H1 (cell line): Measurements from ENCODE around the gene PTBP3. TPM values are rescaled to one million over a fixed set of nuclear protein-coding genes. Genes with fewer than 3 reads are reported as not detected.

ENCODE experiments used
- CTCF ChIA-PET: fragments of 300-600 bp; sonication (Branson Sonifier 250); formaldehyde crosslinking; loops from one replicate; lab custom pipeline; 2021; ENCODE audit not compliant: partially characterized antibody; lab: Charles Lee
- POLR2A ChIA-PET: fragments of 300-600 bp; sonication (Branson Sonifier 250); formaldehyde crosslinking; loops from one replicate; lab custom pipeline; 2021; ENCODE audit warnings: inconsistent platforms; ENCODE audit not compliant: partially characterized antibody; lab: Charles Lee
- DNase-seq, 2 experiments: peaks; one replicate each; pipeline versions ENCODE4 v3.0.0 to v3.0.0-alpha.2; 2010 to 2022; ENCODE audit warnings: low spot score in 2 of 2, low read depth in 1 of 2, mixed read lengths in 1 of 2
- FAIRE-seq: peaks from 2 replicates; lab custom pipeline; 2011; peaks lifted over from hg19 to GRCh38; lab: Jason Lieb, UNC
- H2AFZ ChIP-seq: 2 replicates; pipeline ENCODE4 v1.8.1; 2012; ENCODE audit warnings: low read length, inconsistent platforms
- H2AK5ac ChIP-seq: 2 replicates; pipeline ENCODE4 v1.6.1; 2013; ENCODE audit warnings: low read depth, low read length
- H2BK120ac ChIP-seq: replicated peaks from 2 replicates; pipeline ENCODE3; 2013; ENCODE audit warnings: low read depth, low read length, inconsistent platforms
- H2BK12ac ChIP-seq: 2 replicates; pipeline ENCODE4 v1.6.1; 2013; ENCODE audit warnings: low read depth, low read length
- H2BK15ac ChIP-seq: 2 replicates; pipeline ENCODE4 v1.6.1; 2013; ENCODE audit warnings: low read length
- H2BK20ac ChIP-seq: 2 replicates; pipeline ENCODE4 v1.6.1; 2013; ENCODE audit warnings: low read length
- H2BK5ac ChIP-seq: 2 replicates; pipeline ENCODE4 v1.6.1; 2013; ENCODE audit warnings: low read depth, low read length
- H3K14ac ChIP-seq: 2 replicates; pipeline ENCODE4 v1.6.1; 2013; ENCODE audit warnings: inconsistent platforms; ENCODE audit not compliant: insufficient read length
- H3K18ac ChIP-seq: 2 replicates; pipeline ENCODE4 v1.6.1; 2013; ENCODE audit warnings: low read length; ENCODE audit errors: extremely low read depth
- H3K23ac ChIP-seq: 2 replicates; pipeline ENCODE4 v1.6.1; 2013; ENCODE audit warnings: inconsistent platforms; ENCODE audit not compliant: insufficient read length
- H3K23me2 ChIP-seq: 2 replicates; pipeline ENCODE4 v1.6.1; 2013; ENCODE audit warnings: low read depth, low read length
- H3K27ac ChIP-seq: 2 replicates; pipeline ENCODE4 v1.6.1; 2011; ENCODE audit warnings: low read depth, low read length, inconsistent platforms
- H3K27me3 ChIP-seq, 4 experiments: replicated peaks in 1 of 4; 1 replicate in 1 of 4; 2 replicates in 3 of 4; pipeline versions ENCODE4 v1.6.1 to v1.8.1; 2011 to 2013; ENCODE audit warnings: low read length in 3 of 4, mild to moderate bottlenecking in 3 of 4, inconsistent platforms in 2 of 4, mixed read lengths in 2 of 4, moderate library complexity in 1 of 4; ENCODE audit not compliant: control insufficient read depth in 3 of 4, insufficient read depth in 3 of 4; ENCODE audit errors: extremely low read depth in 1 of 4
- H3K36me3 ChIP-seq, 4 experiments: 2 replicates each; pipeline versions ENCODE4 v1.6.1 to v1.8.1; 2011 to 2013; ENCODE audit warnings: mild to moderate bottlenecking in 4 of 4, low read length in 3 of 4, moderate library complexity in 2 of 4, control low read depth in 1 of 4, inconsistent platforms in 1 of 4; ENCODE audit not compliant: insufficient read depth in 4 of 4, control insufficient read depth in 2 of 4
- H3K4ac ChIP-seq: replicated peaks from 2 replicates; pipeline ENCODE3; 2013; ENCODE audit warnings: low read length, low read depth, mixed read lengths, inconsistent platforms; ENCODE audit not compliant: insufficient read length
- H3K4me1 ChIP-seq, 4 experiments: replicated peaks in 1 of 4; 1 replicate in 1 of 4; 2 replicates in 3 of 4; pipeline versions ENCODE4 v1.6.1 to v1.8.1; 2011 to 2013; ENCODE audit warnings: low read length in 3 of 4, inconsistent platforms in 2 of 4, mixed read lengths in 1 of 4; ENCODE audit not compliant: insufficient read depth in 4 of 4, control insufficient read depth in 3 of 4
- H3K4me2 ChIP-seq, 2 experiments: 2 replicates each; pipeline versions ENCODE4 v1.6.1 to v1.8.1; 2011 to 2013; ENCODE audit warnings: low read depth in 2 of 2, low read length in 2 of 2, control low read depth in 1 of 2, inconsistent platforms in 1 of 2, mild to moderate bottlenecking in 1 of 2; ENCODE audit not compliant: insufficient read depth in 1 of 2
- H3K4me3 ChIP-seq, 4 experiments: fragments of 200-600, 300-600 bp in 1 of 4; sonication (generic), shearing (Covaris generic), sonication (Bioruptor Twin) in 1 of 4; 2 replicates each; pipeline versions ENCODE4 v1.5.1 to v1.8.1; 2011 to 2016; ENCODE audit warnings: low read length in 4 of 4, low read depth in 3 of 4, control low read depth in 2 of 4, inconsistent platforms in 2 of 4, mild to moderate bottlenecking in 2 of 4, mixed read lengths in 1 of 4, moderate library complexity in 1 of 4; ENCODE audit not compliant: insufficient read depth in 2 of 4; ENCODE audit errors: extremely low read depth in 1 of 4
- H3K56ac ChIP-seq: replicated peaks from 2 replicates; pipeline ENCODE3; 2013; ENCODE audit warnings: low read depth, mild to moderate bottlenecking, mixed read lengths, low read length, inconsistent platforms; ENCODE audit not compliant: insufficient read length
- H3K79me1 ChIP-seq: 2 replicates; pipeline ENCODE4 v1.6.1; 2013; ENCODE audit warnings: low read depth, low read length, control low read depth
- H3K79me2 ChIP-seq, 2 experiments: 2 replicates each; pipeline versions ENCODE4 v1.6.1 to v1.8.1; 2012 to 2013; ENCODE audit warnings: low read length in 2 of 2, mild to moderate bottlenecking in 2 of 2, inconsistent platforms in 1 of 2; ENCODE audit not compliant: insufficient read depth in 2 of 2, control insufficient read depth in 1 of 2
- H3K9ac ChIP-seq, 4 experiments: replicated peaks in 1 of 4; 1 replicate in 1 of 4; 2 replicates in 3 of 4; pipeline versions ENCODE4 v1.6.1 to v1.8.1; 2011 to 2013; ENCODE audit warnings: low read depth in 3 of 4, low read length in 3 of 4, control low read depth in 2 of 4, mild to moderate bottlenecking in 2 of 4, moderate library complexity in 2 of 4, inconsistent platforms in 1 of 4; ENCODE audit errors: extremely low read depth in 1 of 4
- H3K9me3 ChIP-seq, 2 experiments: 2 replicates each; pipeline versions ENCODE4 v1.6.1 to v1.8.1; 2012 to 2013; ENCODE audit warnings: mild to moderate bottlenecking in 2 of 2, moderate library complexity in 2 of 2, control low read depth in 1 of 2, inconsistent platforms in 1 of 2, low read depth in 1 of 2, low read length in 1 of 2, mixed read lengths in 1 of 2; ENCODE audit not compliant: insufficient read depth in 2 of 2
- H4K20me1 ChIP-seq, 2 experiments: replicated peaks in 1 of 2; 2 replicates each; pipeline versions ENCODE3 to v1.8.1; 2011 to 2013; ENCODE audit warnings: inconsistent platforms in 2 of 2, low read length in 2 of 2, mild to moderate bottlenecking in 1 of 2; ENCODE audit not compliant: insufficient read depth in 2 of 2, control insufficient read depth in 1 of 2
- H4K5ac ChIP-seq: 2 replicates; pipeline ENCODE4 v1.6.1; 2013; ENCODE audit warnings: low read length, low read depth, mixed read lengths, inconsistent platforms; ENCODE audit not compliant: insufficient read length
- H4K8ac ChIP-seq: 2 replicates; pipeline ENCODE4 v1.8.0; 2013; ENCODE audit warnings: mild to moderate bottlenecking, moderate library complexity, low read length, inconsistent platforms; ENCODE audit not compliant: insufficient read depth; ENCODE audit errors: extremely low read depth
- H4K91ac ChIP-seq: replicated peaks from 2 replicates; pipeline ENCODE3; 2013; ENCODE audit warnings: low read length, mixed read lengths, inconsistent platforms; ENCODE audit not compliant: insufficient read length
- ASH2L ChIP-seq: fragments of 200-600, 300-600 bp; sonication (generic); IDR thresholded peaks from one replicate; pipeline ENCODE4 v1.7.1; 2017; ENCODE audit warnings: low read length
- ATF3 ChIP-seq: IDR thresholded peaks from 2 replicates; pipeline ENCODE4 v1.6.1; 2011; ENCODE audit warnings: low read depth, mild to moderate bottlenecking, low read length; ENCODE audit not compliant: insufficient read depth
- BRCA1 ChIP-seq: IDR thresholded peaks from 2 replicates; pipeline ENCODE4 v1.6.1; 2012; ENCODE audit warnings: low read depth, low read length, improper control_type of control experiment
- E2F6 ChIP-seq: IDR thresholded peaks from 2 replicates; pipeline ENCODE4 v1.6.1; 2012; ENCODE audit warnings: inconsistent platforms
- EZH2 ChIP-seq: fragments of 200-600 bp; sonication (generic); IDR thresholded peaks from 2 replicates; pipeline ENCODE4 v1.7.1; 2012; ENCODE audit warnings: low read depth, mild to moderate bottlenecking, moderate library complexity, low read length, inconsistent platforms; ENCODE audit not compliant: severe bottlenecking
- KDM4A ChIP-seq: IDR thresholded peaks from one replicate; pipeline ENCODE4 v1.7.1; 2012; ENCODE audit warnings: low read depth, mild to moderate bottlenecking, moderate library complexity, low read length, inconsistent platforms; ENCODE audit not compliant: severe bottlenecking
- MAX ChIP-seq: IDR thresholded peaks from 2 replicates; pipeline ENCODE4 v1.6.1; 2012; ENCODE audit warnings: inconsistent platforms
- NANOG ChIP-seq: IDR thresholded peaks from 2 replicates; pipeline ENCODE4 v1.6.1; 2011; ENCODE audit warnings: low read length, low read depth, mild to moderate bottlenecking, inconsistent platforms; ENCODE audit not compliant: insufficient read depth, poor library complexity, severe bottlenecking
- RBBP5 ChIP-seq: IDR thresholded peaks from 2 replicates; pipeline ENCODE4 v1.7.1; 2012; ENCODE audit warnings: low read depth, mild to moderate bottlenecking, inconsistent platforms, low read length, moderate library complexity, borderline replicate concordance
- RXRA ChIP-seq: IDR thresholded peaks from 2 replicates; pipeline ENCODE4 v1.6.1; 2011; ENCODE audit warnings: low read depth, mild to moderate bottlenecking, low read length, moderate library complexity; ENCODE audit not compliant: insufficient read depth
- SP1 ChIP-seq: IDR thresholded peaks from 2 replicates; pipeline ENCODE4 v1.6.1; 2011; ENCODE audit warnings: low read depth, low read length
- SRF ChIP-seq: IDR thresholded peaks from 2 replicates; pipeline ENCODE4 v1.6.1; 2011; ENCODE audit warnings: mild to moderate bottlenecking, low read depth, low read length, moderate library complexity
- TBP ChIP-seq: IDR thresholded peaks from 2 replicates; pipeline ENCODE4 v1.6.1; 2011; ENCODE audit warnings: low read depth, low read length, improper control_type of control experiment
- WGBS, 2 experiments: shearing (Covaris generic) in 1 of 2; methylation state at CpG; one replicate each; pipeline versions ENCODE4 v1.1.6 to v1.1.7; 2013 to 2015; ENCODE audit warnings: low lambda C conversion rate in 2 of 2, mixed read lengths in 2 of 2, inconsistent platforms in 1 of 2, low coverage in 1 of 2, missing lambda C conversion rate in 1 of 2; ENCODE audit not compliant: insufficient replicate concordance in 2 of 2, insufficient coverage in 1 of 2, insufficient read length in 1 of 2; ENCODE audit errors: extremely low coverage in 1 of 2, missing lambda C conversion rate in 1 of 2; 5-methylcytosine and 5-hydroxymethylcytosine counted together
- polyA plus RNA-seq, 7 experiments: library from polyadenylated mRNA; depleted of rRNA in 3 of 7; stranded (reverse) in 5 of 7; unstranded in 2 of 7; fragments of >200 nt in 5 of 7; fragments of 200-250 nt in 2 of 7; gene quantifications; 1 replicate in 5 of 7; 2 replicates in 1 of 7; 4 replicates in 1 of 7; pipeline versions ENCODE4 v1.2.1 to v1.2.3, GENCODE V29; 2011 to 2013; ENCODE audit warnings: missing spikeins in 2 of 7, mixed read lengths in 2 of 7
- total RNA-seq: library from RNA; stranded (reverse); fragmentation: NEBNext Ultra II Directional; extraction: Animal tissue kit (Norgen Biotek cat#: 25700); gene quantifications from 2 replicates; pipeline ENCODE4 v1.2.1, GENCODE V29; 2021

Gene PTBP3
- total and polyA plus RNA-seq, 2 of the 8 experiments (the other 6 are each of a cell fraction or from before 2014, with no cell fraction given), result 51.0 to 124 TPM

GRCh38 chr9:112338561-112338960 lies 5.1 kb upstream of the PTBP3 start:
- Histone ChIP-seq H2BK20ac (no peak overlapping the region), H4K5ac (no peak overlapping the region), H3K56ac (no peak overlapping the region), H2BK15ac (no peak overlapping the region), H2BK120ac (no peak overlapping the region), H3K27ac (no peak overlapping the region), H3K4ac (no peak overlapping the region), H3K79me1 (no peaks in the 10 kb centered on the region), H3K4me3 (no peak overlapping the region), H3K79me2 (no peaks in the 10 kb centered on the region), H3K4me1 (peaks cover 0 to 2% (median 0%) of the 10 kb centered on the region in 4 experiments; a peak in 1 of 7 replicates), H3K23ac (no peak overlapping the region), H3K27me3 (no peaks in the 10 kb centered on the region), H3K9me3 (no peaks in the 10 kb centered on the region), H3K14ac (no peak overlapping the region), H3K4me2 (no peak overlapping the region), H4K20me1 (no peaks in the 10 kb centered on the region), H2AK5ac (no peak overlapping the region), H4K91ac (no peak overlapping the region), H2BK12ac (0 out of 2 replicates have a peak overlapping the region, but pooled peaks have one; percentile 41), H3K18ac (no peak overlapping the region), H2AFZ (no peak overlapping the region), H4K8ac (no peak overlapping the region), H3K36me3 (no peaks in the 10 kb centered on the region), H2BK5ac (no peak overlapping the region), H3K9ac (no peak overlapping the region), H3K23me2 (peaks cover 2% of the 10 kb centered on the region; the same call in 1 of the 2 replicates)
- CTCF ChIA-PET, result interaction anchor here (2.0 kb wide), 1 partner anchor 226 kb away, joined by 4 read pairs; no protein-coding TSS in a partner anchor
- DNase-seq (no peak), FAIRE-seq (no peak)
- POLR2A ChIA-PET, result interaction anchor here (0.6 kb wide), 1 partner anchor 310 kb away, joined by 3 read pairs; no protein-coding TSS in a partner anchor
- 91% methylated on average over 3 of the region's 3 CpGs; no CpG with 5 or more reads in 1 of the 2 experiments for whole genome bisulfite sequencing, 2 experiments
- TF ChIP-seq RBBP5 (no peak), SRF (no peak), SP1 (no peak), EZH2 (no peak), ASH2L (no peak), KDM4A (no peak), TBP (no peak), BRCA1 (no peak), E2F6 (no peak), ATF3 (no peak), RXRA (no peak), NANOG (no peak), MAX (no peak)
